ENCODE data around the gene PRKG1. TPM values are rescaled to one million over a fixed set of nuclear protein-coding genes. Genes with fewer than 3 reads are reported as not detected.

Gene PRKG1
- total and polyA plus RNA-seq, 2 donors (not counting 1 experiment from before 2014, with no cell fraction given), result 45.8 to 71.8 TPM

DNA sequence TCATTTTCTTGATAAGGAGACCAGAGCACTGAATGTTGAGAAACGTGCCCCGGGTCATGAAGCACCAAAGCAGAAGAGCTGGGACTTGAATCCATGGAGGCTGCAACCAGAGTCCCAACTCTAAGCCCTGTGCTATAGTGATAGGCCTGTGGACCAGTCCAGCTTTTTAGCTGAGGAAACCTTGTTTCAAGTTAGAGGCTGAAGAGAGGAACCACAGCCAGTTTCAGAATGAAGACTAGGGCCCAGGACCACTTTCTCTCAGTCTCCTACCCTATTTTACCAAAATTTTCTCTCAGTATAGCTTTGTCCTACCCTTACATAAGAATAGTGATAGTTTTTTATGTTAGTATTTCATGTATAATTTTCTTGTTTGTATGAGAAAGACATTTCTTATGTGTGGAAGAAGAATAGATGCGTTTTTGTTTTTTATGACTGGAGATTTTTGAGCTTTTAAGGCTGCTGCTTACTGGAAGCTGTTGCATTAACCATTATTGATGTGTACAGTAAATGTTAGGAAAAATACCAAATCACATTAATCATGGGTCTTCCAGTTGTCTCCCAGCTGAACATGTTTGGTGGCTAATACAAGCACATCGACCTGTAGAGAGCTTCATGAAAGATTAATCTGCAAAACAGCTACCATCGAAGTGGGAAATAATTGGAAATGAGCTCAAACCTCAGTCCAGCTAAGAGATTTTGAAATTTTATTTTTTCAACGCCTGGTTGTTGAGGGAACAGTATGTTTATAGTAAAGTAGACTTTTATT lies 670.1 kb downstream of the PRKG1 start:
- Histone ChIP-seq H3K79me2 (ENCODE audit: control insufficient read depth, insufficient read depth, low read length) (no peaks in the 10 kb centered on the region), H3K9ac (ENCODE audit: insufficient read depth, low read length) (no peak overlapping the region), H3K4me2 (ENCODE audit: extremely low read depth, insufficient read depth, low read length) (no peak overlapping the region), H3K9me3 (ENCODE audit: control insufficient read depth, insufficient read depth, low read depth, low read length) (no peaks in the 10 kb centered on the region), H3K4me1 (ENCODE audit: control insufficient read depth, extremely low read depth, insufficient read depth, low read length) (no peaks in the 10 kb centered on the region), H2AFZ (ENCODE audit: low read length) (no peak overlapping the region), H3K36me3 (ENCODE audit: control insufficient read depth, insufficient read depth, low read length) (no peaks in the 10 kb centered on the region), H3K27ac (ENCODE audit: insufficient read depth, low read length) (no peak overlapping the region), H4K20me1 (ENCODE audit: control insufficient read depth, extremely low read depth, insufficient read depth, low read length) (no peaks in the 10 kb centered on the region), H3K27me3 (ENCODE audit: control insufficient read depth, insufficient read depth, low read length) (no peaks in the 10 kb centered on the region), H3K4me3 (replicated peaks in 1 of 4; ENCODE audit: control extremely low read depth in 1 of 4, insufficient read depth in 1 of 4, low read depth in 3 of 4, low read length in 4 of 4) (no peak overlapping the region)
- no peak for DNase-seq (ENCODE audit: low read depth in 2 of 2)
- TF ChIP-seq EZH2 (IDR thresholded peaks at IDR 0.05; ENCODE audit: low read length, missing control alignments), result no peak
- TF ChIP-seq, protein P1, sequence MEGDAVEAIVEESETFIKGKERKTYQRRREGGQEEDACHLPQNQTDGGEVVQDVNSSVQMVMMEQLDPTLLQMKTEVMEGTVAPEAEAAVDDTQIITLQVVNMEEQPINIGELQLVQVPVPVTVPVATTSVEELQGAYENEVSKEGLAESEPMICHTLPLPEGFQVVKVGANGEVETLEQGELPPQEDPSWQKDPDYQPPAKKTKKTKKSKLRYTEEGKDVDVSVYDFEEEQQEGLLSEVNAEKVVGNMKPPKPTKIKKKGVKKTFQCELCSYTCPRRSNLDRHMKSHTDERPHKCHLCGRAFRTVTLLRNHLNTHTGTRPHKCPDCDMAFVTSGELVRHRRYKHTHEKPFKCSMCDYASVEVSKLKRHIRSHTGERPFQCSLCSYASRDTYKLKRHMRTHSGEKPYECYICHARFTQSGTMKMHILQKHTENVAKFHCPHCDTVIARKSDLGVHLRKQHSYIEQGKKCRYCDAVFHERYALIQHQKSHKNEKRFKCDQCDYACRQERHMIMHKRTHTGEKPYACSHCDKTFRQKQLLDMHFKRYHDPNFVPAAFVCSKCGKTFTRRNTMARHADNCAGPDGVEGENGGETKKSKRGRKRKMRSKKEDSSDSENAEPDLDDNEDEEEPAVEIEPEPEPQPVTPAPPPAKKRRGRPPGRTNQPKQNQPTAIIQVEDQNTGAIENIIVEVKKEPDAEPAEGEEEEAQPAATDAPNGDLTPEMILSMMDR (conservative IDR thresholded peaks at IDR 0.05 in 1 of 2, IDR thresholded peaks at IDR 0.05 in 1 of 2; ENCODE audit: low read depth in 1 of 2, low read length in 2 of 2), result no peak

DNA sequence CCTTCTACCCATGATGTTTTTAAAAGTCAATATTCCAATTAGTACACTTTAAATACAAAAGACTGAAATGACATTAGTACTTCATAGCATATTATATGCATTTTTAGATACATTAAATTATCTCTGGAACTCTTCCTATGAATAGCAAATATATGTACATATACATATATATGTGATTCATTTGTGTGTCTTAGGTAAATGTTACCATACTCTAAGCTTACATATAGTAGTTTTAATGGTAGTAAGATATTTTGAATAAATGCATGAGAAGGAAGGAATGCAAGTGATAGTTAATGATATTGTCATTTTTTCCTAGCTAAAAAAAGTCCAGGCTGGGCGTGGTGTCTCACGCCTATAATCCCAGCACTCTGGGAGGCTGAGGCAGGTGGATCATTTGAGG lies 671.1 kb downstream of the PRKG1 start:
- Histone ChIP-seq H3K27me3 (ENCODE audit: control insufficient read depth, insufficient read depth, low read length) (no peaks in the 10 kb centered on the region), H3K36me3 (ENCODE audit: control insufficient read depth, insufficient read depth, low read length) (no peaks in the 10 kb centered on the region), H3K9ac (ENCODE audit: insufficient read depth, low read length) (no peak overlapping the region), H3K4me3 (replicated peaks in 1 of 4; ENCODE audit: control extremely low read depth in 1 of 4, insufficient read depth in 1 of 4, low read depth in 3 of 4, low read length in 4 of 4) (no peak overlapping the region), H3K4me2 (ENCODE audit: extremely low read depth, insufficient read depth, low read length) (no peak overlapping the region), H3K4me1 (ENCODE audit: control insufficient read depth, extremely low read depth, insufficient read depth, low read length) (no peaks in the 10 kb centered on the region), H3K9me3 (ENCODE audit: control insufficient read depth, insufficient read depth, low read depth, low read length) (no peaks in the 10 kb centered on the region), H3K27ac (ENCODE audit: insufficient read depth, low read length) (no peak overlapping the region), H2AFZ (ENCODE audit: low read length) (no peak overlapping the region), H3K79me2 (ENCODE audit: control insufficient read depth, insufficient read depth, low read length) (no peaks in the 10 kb centered on the region), H4K20me1 (ENCODE audit: control insufficient read depth, extremely low read depth, insufficient read depth, low read length) (no peaks in the 10 kb centered on the region)
- TF ChIP-seq, protein P1 (conservative IDR thresholded peaks at IDR 0.05 in 1 of 2, IDR thresholded peaks at IDR 0.05 in 1 of 2; ENCODE audit: low read depth in 1 of 2, low read length in 2 of 2), result no peak
- TF ChIP-seq EZH2 (IDR thresholded peaks at IDR 0.05; ENCODE audit: low read length, missing control alignments), result no peak
- no peak for DNase-seq (ENCODE audit: low read depth in 2 of 2)

DNA sequence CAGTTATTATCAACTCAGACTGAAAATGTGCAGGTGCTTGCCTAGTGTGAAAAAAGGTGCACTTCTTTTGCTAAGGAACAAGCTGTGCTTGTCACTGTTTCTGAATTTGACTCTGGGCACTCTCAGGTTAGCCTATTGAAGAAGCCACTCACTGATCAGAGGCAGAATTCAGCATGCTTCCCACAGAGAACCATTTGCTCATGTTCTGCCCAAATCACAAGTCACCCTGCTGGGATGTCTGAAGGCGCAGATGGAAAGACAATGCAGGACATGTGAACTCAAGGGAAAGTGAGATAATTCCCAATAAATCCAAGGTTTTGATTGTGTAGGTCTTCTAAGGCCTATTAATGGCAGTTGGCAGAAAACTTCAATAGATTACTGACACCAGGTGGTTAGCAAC lies 672.9 kb downstream of the PRKG1 start:
- TF ChIP-seq, protein P1 (conservative IDR thresholded peaks at IDR 0.05 in 1 of 2, IDR thresholded peaks at IDR 0.05 in 1 of 2; ENCODE audit: low read depth in 1 of 2, low read length in 2 of 2), result no peak
- TF ChIP-seq EZH2 (IDR thresholded peaks at IDR 0.05; ENCODE audit: low read length, missing control alignments), result no peak
- H4K20me1 ChIP-seq (ENCODE audit: control insufficient read depth, extremely low read depth, insufficient read depth, low read length), result no peaks in the 10 kb centered on the region

More for the DNA sequence above, 672.9 kb downstream of the PRKG1 start:
- Histone ChIP-seq H2AFZ (ENCODE audit: low read length) (no peak overlapping the region), H3K4me2 (ENCODE audit: extremely low read depth, insufficient read depth, low read length) (no peak overlapping the region), H3K27me3 (ENCODE audit: control insufficient read depth, insufficient read depth, low read length) (no peaks in the 10 kb centered on the region), H3K27ac (ENCODE audit: insufficient read depth, low read length) (no peak overlapping the region), H3K36me3 (ENCODE audit: control insufficient read depth, insufficient read depth, low read length) (no peaks in the 10 kb centered on the region), H3K4me3 (replicated peaks in 1 of 4; ENCODE audit: control extremely low read depth in 1 of 4, insufficient read depth in 1 of 4, low read depth in 3 of 4, low read length in 4 of 4) (no peak overlapping the region), H3K9me3 (ENCODE audit: control insufficient read depth, insufficient read depth, low read depth, low read length) (no peaks in the 10 kb centered on the region), H3K79me2 (ENCODE audit: control insufficient read depth, insufficient read depth, low read length) (no peaks in the 10 kb centered on the region), H3K9ac (ENCODE audit: insufficient read depth, low read length) (no peak overlapping the region), H3K4me1 (ENCODE audit: control insufficient read depth, extremely low read depth, insufficient read depth, low read length) (no peaks in the 10 kb centered on the region)
- no peak for DNase-seq (ENCODE audit: low read depth in 2 of 2)
